CD4-positive, alpha-beta T cell treated with Interferon gamma for 1 hour (primary cell): ENCODE results near the gene VWA7.

Experiments
- DNase-seq: peaks from one replicate; pipeline ENCODE4 v3.0.0-alpha.2; 2020

VWA7 gene

GRCh38 chr6:31727717-31728671 is 49.1 kb downstream of the VWA7 start:
- no peak for DNase-seq

- peak; percentile 71 for DNase-seq
Observed at GRCh38 chr6:31727034-31727716, 50.0 kb downstream of the VWA7 start.

- DNase-seq, result no peak
Observed at GRCh38 chr6:31725502-31726350, 51.4 kb downstream of the VWA7 start.

GRCh38 chr6:31723980-31724691 is 53.0 kb downstream of the VWA7 start:
- no peak for DNase-seq

- DNase-seq, result no peak
Observed at GRCh38 chr6:31723245-31723979, 53.7 kb downstream of the VWA7 start, which contains the start of gene MPIG6B. TSS of gene MPIG6B (plus strand) at chr6:31723373. CDS start at chr6:31723384, 11 bp downstream.

- DNase-seq, result no peak
Observed at GRCh38 chr6:31722173-31722572, 55.0 kb downstream of the VWA7 start.

GRCh38 chr6:31721351-31722020 is 55.6 kb downstream of the VWA7 start, which contains the start of gene LY6G6C:
TSS of gene LY6G6C (minus strand) at chr6:31721746. CDS start at chr6:31721679, 67 bp downstream.
- no peak for DNase-seq

- no peak for DNase-seq
Observed at GRCh38 chr6:31720196-31720770, 56.8 kb downstream of the VWA7 start.

GRCh38 chr6:31719001-31719400 is 58.1 kb downstream of the VWA7 start:
- DNase-seq, result no peak

GRCh38 chr6:31718265-31718664 is 58.9 kb downstream of the VWA7 start:
- DNase-seq, result no peak

GRCh38 chr6:31717499-31718222 is 59.5 kb downstream of the VWA7 start:
- no peak for DNase-seq
